Measurements from ENCODE around the gene TTLL11. TPM values are rescaled to one million over a fixed set of nuclear protein-coding genes. Genes with fewer than 3 reads are reported as not detected.
A peak's percentile ranks its signal among the peaks of the same experiment; 100 is the strongest.

Gene TTLL11
- total and polyA plus RNA-seq, 8 donors = 5.4 to 11.6 (median 9.5) TPM

GRCh38 chr9:121887553-121888437 is 205.3 kb downstream of the TTLL11 start:
- Histone ChIP-seq H3K4me3 (no peak overlapping the region), H3K27ac (no peak overlapping the region), H3K9me3 (no peaks in the 10 kb centered on the region), H3K4me1 (no peaks in the 10 kb centered on the region), H3K27me3 (no peaks in the 10 kb centered on the region), H3K36me3 (no peaks in the 10 kb centered on the region)
- ATAC-seq (no peak), DNase-seq (no peak)
- TF ChIP-seq CTCF (IDR thresholded peaks at IDR 0.05) = no peak
- intact Hi-C loops (cut with DNase I) = no loop called here

GRCh38 chr9:121886759-121887485 is 206.2 kb downstream of the TTLL11 start:
- intact Hi-C loops (cut with DNase I) = no loop called here
- ATAC-seq = no peak
- no peaks in the 10 kb centered on the region for H3K27me3 ChIP-seq
- H3K36me3 ChIP-seq = no peaks in the 10 kb centered on the region
- H3K4me3 ChIP-seq = no peak overlapping the region
- H3K27ac ChIP-seq = no peak overlapping the region
- TF ChIP-seq CTCF (IDR thresholded peaks at IDR 0.05) = no peak
- H3K4me1 ChIP-seq = no peaks in the 10 kb centered on the region
- DNase-seq = no peak
- no peaks in the 10 kb centered on the region for H3K9me3 ChIP-seq

- intact Hi-C loops (cut with DNase I) = no loop called here
- no peak for ATAC-seq
These were observed 207.7 kb downstream of the TTLL11 start for GRCh38 chr9:121885345-121885901.

GRCh38 chr9:121884057-121884541 is 209.0 kb downstream of the TTLL11 start:
- intact Hi-C loops (cut with DNase I) = no loop called here
- no peaks in the 10 kb centered on the region for H3K9me3 ChIP-seq
- no peak overlapping the region for H3K27ac ChIP-seq
- DNase-seq = peak in 2 of 4 donors; percentile 57 to 80
- no peaks in the 10 kb centered on the region for H3K27me3 ChIP-seq
- no peak for TF ChIP-seq CTCF (IDR thresholded peaks at IDR 0.05)
- no peaks in the 10 kb centered on the region for H3K4me1 ChIP-seq
- H3K36me3 ChIP-seq = no peaks in the 10 kb centered on the region
- ATAC-seq = no peak
- no peak overlapping the region for H3K4me3 ChIP-seq

More at GRCh38 chr9:121885345-121885901, 207.7 kb downstream of the TTLL11 start:
- Histone ChIP-seq H3K4me3 (no peak overlapping the region), H3K27ac (no peak overlapping the region), H3K27me3 (no peaks in the 10 kb centered on the region), H3K9me3 (no peaks in the 10 kb centered on the region), H3K36me3 (no peaks in the 10 kb centered on the region), H3K4me1 (no peaks in the 10 kb centered on the region)
- TF ChIP-seq CTCF (IDR thresholded peaks at IDR 0.05) = no peak
- DNase-seq = no peak
